Breast epithelium (tissue), 3 donors: ENCODE measurements around the gene DGKE.

Experiments used
- CTCF ChIP-seq, 3 donors: fragments of 450-650 bp; IDR thresholded peaks; one replicate each; pipeline ENCODE4 v1.5.1; 2016 to 2017; ENCODE audit warnings: antibody characterized with exemption in 3 of 3, mild to moderate bottlenecking in 3 of 3, moderate library complexity in 3 of 3
- POLR2A ChIP-seq: fragments of 450-650 bp; IDR thresholded peaks from one replicate; pipeline ENCODE4 v1.6.1; 2016; ENCODE audit warnings: antibody characterized with exemption, mild to moderate bottlenecking, moderate library complexity
- POLR2AphosphoS5 ChIP-seq, 3 donors: sonication (generic); formaldehyde crosslinking; IDR thresholded peaks; one replicate each; pipeline ENCODE4 v1.6.1; 2017; ENCODE audit warnings: antibody characterized with exemption in 3 of 3

GRCh38 chr17:56806949-56807348, 27.0 kb upstream of the DGKE start:
- TF ChIP-seq CTCF (IDR thresholded peaks at IDR 0.05) (no peak), POLR2AphosphoS5 (IDR thresholded peaks at IDR 0.05) (no peak), POLR2A (no peak)
